WTC11 (cell line): Measurements from ENCODE around the gene ZNF787.

ENCODE experiments used
- ATF1 ChIP-seq: sonication (generic); formaldehyde crosslinking; IDR thresholded peaks from 2 replicates; pipeline ENCODE4 v1.8.1; 2023; ENCODE audit warnings: mild to moderate bottlenecking, moderate library complexity, missing genetic modification reagents
- ATF3 ChIP-seq: sonication (generic); formaldehyde crosslinking; conservative IDR thresholded peaks from 2 replicates; pipeline ENCODE4 v1.8.1; 2022; ENCODE audit warnings: mild to moderate bottlenecking, missing genetic modification reagents
- CREB1 ChIP-seq: sonication (generic); formaldehyde crosslinking; IDR thresholded peaks from 2 replicates; pipeline ENCODE4 v1.8.0; 2023; ENCODE audit warnings: mild to moderate bottlenecking, missing genetic modification reagents
- CTCF ChIP-seq: fragments of 200-600 bp; IDR thresholded peaks from 2 replicates; pipeline ENCODE4 v1.8.0; 2022; ENCODE audit warnings: antibody characterized with exemption
- ELF4 ChIP-seq: sonication (generic); formaldehyde crosslinking; IDR thresholded peaks from 2 replicates; pipeline ENCODE4 v1.8.1; 2022; ENCODE audit warnings: low read depth, mild to moderate bottlenecking, moderate library complexity, missing genetic modification reagents
- ESRRA ChIP-seq: sonication (generic); formaldehyde crosslinking; IDR thresholded peaks from 2 replicates; pipeline ENCODE4 v1.8.1; 2022; ENCODE audit warnings: mild to moderate bottlenecking, missing genetic modification reagents, borderline replicate concordance
- GRHL2 ChIP-seq: fragments of 250-450 bp; sonication (Bioruptor Pico); IDR thresholded peaks from 2 replicates; pipeline ENCODE4 v1.8.0; 2022; ENCODE audit warnings: mild to moderate bottlenecking, moderate library complexity; ENCODE audit not compliant: insufficient replicate concordance, severe bottlenecking
- JUN ChIP-seq: sonication (generic); formaldehyde crosslinking; IDR thresholded peaks from 2 replicates; pipeline ENCODE4 v1.8.0; 2023; ENCODE audit warnings: mild to moderate bottlenecking, missing genetic modification reagents
- NR1H2 ChIP-seq: sonication (generic); formaldehyde crosslinking; IDR thresholded peaks from 2 replicates; pipeline ENCODE4 v1.9.0; 2021; ENCODE audit warnings: mild to moderate bottlenecking, moderate library complexity, missing genetic modification reagents
- RORB ChIP-seq: fragments of 250-450 bp; sonication (Bioruptor Pico); IDR thresholded peaks from 2 replicates; pipeline ENCODE4 v1.9.0; 2021; ENCODE audit warnings: mild to moderate bottlenecking
- SP1 ChIP-seq: sonication (generic); formaldehyde crosslinking; conservative IDR thresholded peaks from 2 replicates; pipeline ENCODE4 v1.8.1; 2022; ENCODE audit warnings: missing genetic modification reagents
- TP53 ChIP-seq: sonication (generic); formaldehyde crosslinking; IDR thresholded peaks from 2 replicates; pipeline ENCODE4 v1.8.1; 2023; ENCODE audit warnings: mild to moderate bottlenecking, missing genetic modification reagents
- USF1 ChIP-seq: sonication (generic); formaldehyde crosslinking; IDR thresholded peaks from 2 replicates; pipeline ENCODE4 v1.8.0; 2022; ENCODE audit warnings: mild to moderate bottlenecking, missing genetic modification reagents

- no peak for TF ChIP-seq ATF3 (CRISPR knock-in tag)
- no peak for TF ChIP-seq NR1H2 (CRISPR knock-in tag)
- no peak for TF ChIP-seq CTCF
- TF ChIP-seq ATF1, result no peak
- no peak for TF ChIP-seq ESRRA (CRISPR knock-in tag)
- TF ChIP-seq JUN, result no peak
- no peak for TF ChIP-seq ELF4 (CRISPR knock-in tag)
- no peak for TF ChIP-seq GRHL2 (CRISPR knock-in tag)
- TF ChIP-seq USF1 (CRISPR knock-in tag), result no peak
- TF ChIP-seq SP1 (CRISPR knock-in tag), result no peak
- no peak for TF ChIP-seq TP53 (CRISPR knock-in tag)
- TF ChIP-seq CREB1, result no peak
- no peak for TF ChIP-seq RORB (CRISPR knock-in tag)
These were observed 36.1 kb downstream of the ZNF787 start for GRCh38 chr19:56084835-56085536.
